ENCODE data around the gene GRIA4.

- TF ChIP-seq CTCF (conservative IDR thresholded peaks at IDR 0.05): no peak
- TF ChIP-seq EZH2 (IDR thresholded peaks at IDR 0.05; ENCODE audit: low read depth): no peak
These were observed 404.2 kb downstream of the GRIA4 start for GRCh38 chr11:106014035-106014434.
